IPS DF 4.7 (cell line): Measurements from ENCODE around the gene STAB2.

Experiments used
- DNase-seq: peaks from one replicate; pipeline ENCODE4 v3.0.0-alpha.2; 2013; ENCODE audit warnings: low spot score; ENCODE audit errors: extremely low read depth

Gene STAB2

GRCh38 chr12:103778781-103779180 lies 191.7 kb downstream of the STAB2 start:
- no peak for DNase-seq

- DNase-seq, result no peak
Observed at GRCh38 chr12:103779410-103780092, 192.5 kb downstream of the STAB2 start.

DNA sequence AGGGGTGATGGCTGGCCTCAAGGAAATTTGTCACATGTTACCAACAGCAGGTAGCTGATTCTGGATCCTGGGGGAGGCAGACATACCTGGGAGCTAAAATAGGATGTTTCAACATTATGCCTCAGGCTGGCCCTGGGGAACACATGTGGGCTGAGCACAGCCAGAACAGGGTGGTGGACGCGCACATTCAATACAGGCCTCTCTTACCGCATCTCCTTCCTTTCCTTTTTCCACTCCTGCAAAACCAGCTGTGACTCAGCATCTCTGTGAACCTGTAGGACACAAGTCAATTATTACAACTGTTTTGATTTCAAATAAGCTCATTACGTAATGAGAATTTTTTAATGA lies 193.0 kb downstream of the STAB2 start:
- no peak for DNase-seq

DNA sequence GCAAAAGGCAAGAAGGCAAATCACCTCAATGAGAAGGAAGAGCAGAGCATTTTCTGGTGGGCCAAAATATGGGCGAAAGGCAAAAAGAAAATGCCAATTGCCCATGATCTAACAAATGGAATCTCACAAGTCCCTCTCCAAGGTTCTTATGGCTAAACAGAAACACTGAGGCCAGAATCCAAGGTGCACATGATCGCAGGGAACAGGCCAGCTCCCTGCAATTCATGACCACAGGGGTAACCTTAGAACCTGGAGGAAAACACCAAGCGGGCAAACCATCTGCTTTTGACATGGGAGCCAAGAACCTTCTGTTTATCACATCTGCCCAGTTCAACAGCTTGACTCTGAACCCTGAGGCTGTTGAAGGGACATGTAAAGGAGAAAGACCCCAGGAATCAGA lies 193.9 kb downstream of the STAB2 start:
- no peak for DNase-seq

GRCh38 chr12:103782399-103782798 lies 195.3 kb downstream of the STAB2 start:
- DNase-seq, result no peak

GRCh38 chr12:103783744-103784664 lies 196.9 kb downstream of the STAB2 start:
- DNase-seq, result no peak

DNA sequence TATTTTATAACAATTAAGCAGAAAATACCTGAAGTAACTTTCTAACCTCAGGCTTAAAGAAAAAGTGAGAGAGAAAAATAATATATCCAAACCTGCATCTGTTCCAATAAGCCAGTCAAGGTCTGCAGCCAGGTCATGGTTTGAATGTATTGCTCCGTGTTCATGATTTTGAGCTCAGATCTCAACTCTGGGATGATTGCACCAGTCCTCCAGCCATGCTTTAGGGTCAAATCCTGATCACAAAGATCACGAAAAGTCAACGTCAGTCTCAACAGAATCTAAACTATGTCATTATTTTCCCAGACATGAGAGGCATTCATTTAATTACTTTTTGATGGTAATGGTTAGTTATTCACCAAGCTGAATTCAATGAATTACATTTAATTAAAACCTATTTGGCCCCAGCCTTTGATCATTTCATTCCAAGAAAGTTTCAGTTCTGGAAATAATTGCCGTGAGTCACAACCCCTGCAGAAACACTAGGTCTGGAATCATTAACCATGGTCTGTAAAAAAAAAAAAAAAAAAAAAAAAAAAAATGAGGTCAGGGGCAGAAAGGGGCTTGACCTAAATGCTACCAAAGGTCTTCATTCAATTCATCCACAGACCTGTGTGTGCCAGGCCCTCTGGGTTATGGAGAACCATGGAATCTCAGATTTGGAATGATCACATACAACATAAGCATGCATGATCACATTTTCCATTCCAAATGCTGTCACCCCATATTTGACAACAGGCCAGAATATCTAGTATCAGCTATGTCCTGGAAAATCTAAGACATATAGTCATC lies 198.4 kb downstream of the STAB2 start:
- no peak for DNase-seq

GRCh38 chr12:103786201-103786600 lies 199.1 kb downstream of the STAB2 start:
- no peak for DNase-seq

- DNase-seq, result no peak
Observed at GRCh38 chr12:103791350-103791920, 204.4 kb downstream of the STAB2 start.

DNA sequence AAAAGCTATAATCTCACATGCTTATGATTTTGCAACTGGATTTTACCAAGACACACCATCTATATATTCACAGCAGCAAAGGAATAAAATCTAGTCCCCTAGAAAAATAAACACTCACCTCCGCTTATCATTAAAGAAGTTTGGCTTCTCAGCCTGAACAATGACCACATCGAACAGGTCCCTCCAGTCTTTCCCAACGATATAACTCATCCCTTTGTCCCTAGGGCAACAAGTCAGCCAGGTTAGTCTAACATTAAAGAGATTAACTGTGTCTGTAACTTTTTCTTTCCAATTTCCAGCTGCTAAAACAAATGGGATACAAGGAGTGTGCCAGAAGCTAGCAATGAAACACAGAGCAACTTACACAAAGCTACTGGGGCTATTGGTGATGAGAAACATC lies 206.0 kb downstream of the STAB2 start:
- DNase-seq, result no peak

- DNase-seq, result no peak
Observed at GRCh38 chr12:103793512-103794045, 206.5 kb downstream of the STAB2 start.

- DNase-seq, result no peak
Observed at GRCh38 chr12:103794309-103795213, 207.5 kb downstream of the STAB2 start.

DNA sequence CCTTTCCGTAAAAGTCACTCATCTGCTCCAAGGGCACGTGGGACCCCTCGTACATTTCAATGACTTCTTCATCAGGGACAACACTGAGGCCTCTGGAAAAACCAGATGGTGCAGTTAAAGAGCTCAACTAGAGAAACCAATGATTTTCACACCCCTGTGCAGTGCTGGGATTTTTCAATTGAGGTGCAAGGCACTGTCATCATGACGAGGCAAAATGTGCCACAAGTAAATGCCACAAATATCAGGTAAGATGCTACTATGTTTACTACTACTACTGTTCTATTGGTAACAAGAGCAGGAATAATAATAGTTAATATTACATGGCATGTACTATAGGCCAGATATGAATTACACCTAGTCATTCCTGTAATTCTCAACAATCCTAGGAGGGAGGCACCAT lies 211.5 kb downstream of the STAB2 start:
- no peak for DNase-seq

DNA sequence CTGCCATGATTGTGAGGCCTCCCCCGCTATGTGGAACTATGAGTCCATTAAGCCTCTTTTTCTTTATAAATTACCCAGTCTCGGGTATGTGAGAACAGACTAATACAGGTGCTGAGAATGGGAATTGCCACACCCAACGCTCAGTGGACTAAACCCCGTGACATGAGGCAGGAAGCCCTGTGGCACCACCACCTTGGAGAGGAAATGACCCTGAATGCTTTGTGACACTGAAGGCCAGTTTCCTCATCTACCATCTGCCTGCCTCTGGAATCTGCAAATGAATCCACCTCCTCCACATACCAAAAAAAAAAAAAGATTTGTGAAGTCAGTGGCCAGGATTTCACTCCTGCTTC lies 212.4 kb downstream of the STAB2 start:
- DNase-seq, result no peak

DNA sequence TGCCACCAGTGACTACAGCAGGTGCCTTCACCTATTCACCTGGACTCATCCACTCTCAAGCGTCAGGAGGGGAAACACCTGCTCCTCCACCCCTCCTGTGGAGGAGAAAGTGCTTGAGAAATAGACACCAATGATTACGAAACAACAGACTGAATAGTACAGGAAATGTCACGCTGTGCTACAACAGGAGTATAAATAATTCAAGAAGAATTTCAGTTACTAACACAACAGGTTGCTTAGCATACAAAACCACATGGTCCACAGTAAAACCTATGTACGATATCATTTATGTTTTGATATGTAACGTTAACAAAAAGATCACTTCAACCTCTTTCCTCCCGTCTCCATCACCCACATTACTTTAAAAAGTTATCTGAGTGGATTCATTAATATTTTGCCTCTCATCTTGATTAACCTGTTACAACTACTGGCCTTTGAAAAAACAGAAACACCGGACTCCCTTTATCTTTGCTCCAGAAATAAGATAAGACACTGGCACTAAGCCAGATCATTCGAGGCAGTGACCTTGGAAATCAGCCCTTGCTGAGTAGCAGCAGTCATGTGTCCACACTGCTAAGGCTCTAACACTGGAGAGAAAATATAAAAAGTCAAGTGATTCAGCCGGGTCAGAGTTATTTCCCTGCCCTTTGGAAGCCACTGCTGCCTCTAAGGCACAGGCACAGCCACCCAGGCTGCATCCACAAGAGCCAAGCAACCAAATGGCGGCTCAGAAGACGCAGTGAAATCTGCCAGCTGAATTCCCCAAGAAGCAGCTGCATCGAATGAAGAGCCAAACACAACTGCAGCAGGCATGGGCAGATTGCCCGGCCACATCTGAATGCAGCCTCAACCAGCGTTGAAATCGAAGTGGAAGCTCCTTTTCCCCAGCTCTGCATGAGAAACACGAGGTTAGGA lies 213.0 kb downstream of the STAB2 start:
- DNase-seq, result no peak

DNA sequence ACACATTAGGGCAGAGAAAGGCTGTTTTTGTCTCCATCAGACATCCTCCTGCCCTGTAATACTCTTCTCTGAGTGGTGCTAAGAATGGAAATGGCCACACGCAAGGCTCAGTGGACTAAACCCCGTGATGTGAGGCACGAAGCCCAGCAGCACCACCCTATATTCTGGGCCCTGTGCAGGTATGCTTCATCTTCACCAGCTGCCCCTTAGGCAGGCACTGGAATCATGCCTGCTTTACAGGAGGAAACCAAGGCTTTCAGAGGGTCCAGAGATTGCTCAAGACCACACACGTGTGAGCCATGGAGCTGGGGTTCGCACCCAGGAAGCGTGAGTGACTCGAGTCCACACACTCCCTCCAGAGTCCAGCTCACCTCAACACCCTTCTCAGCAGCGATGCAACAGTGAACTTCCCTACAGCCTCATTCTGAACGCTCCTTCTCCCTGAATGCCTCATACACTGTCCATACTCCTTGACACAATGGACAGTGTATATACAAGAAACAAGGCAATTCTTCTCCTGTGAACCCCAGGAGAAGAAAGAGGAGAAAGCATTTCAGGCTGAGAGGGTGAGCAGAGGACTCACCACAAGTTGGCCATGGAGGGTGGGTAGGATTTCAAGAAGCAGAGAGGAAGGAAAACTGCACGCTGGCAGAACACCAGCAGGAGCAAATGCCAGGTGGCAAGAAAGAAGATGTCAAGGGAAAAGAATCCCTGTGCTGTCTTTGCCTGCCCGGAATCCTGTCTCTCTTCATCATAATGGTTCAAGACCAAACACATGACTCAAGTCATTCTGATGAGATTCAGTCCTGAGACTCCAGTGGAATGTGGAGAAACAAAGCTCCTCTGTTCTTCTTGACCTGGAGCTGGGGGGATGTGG lies 214.9 kb downstream of the STAB2 start:
- DNase-seq, result no peak

DNA sequence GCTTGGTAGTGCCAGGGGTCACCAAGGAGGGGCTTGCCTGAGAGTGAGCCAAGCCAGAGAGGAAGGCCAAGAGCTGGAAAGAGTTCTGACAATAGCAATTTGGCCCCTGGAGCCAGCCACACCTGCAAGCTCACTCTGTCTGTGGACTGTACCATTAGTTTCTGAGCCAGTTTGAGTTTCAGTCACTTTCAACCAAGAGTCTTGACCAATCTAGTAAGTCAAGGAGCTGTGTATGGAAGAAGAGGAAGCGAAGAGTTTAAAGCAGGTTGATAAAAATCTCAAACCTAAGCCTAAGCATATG lies 215.5 kb downstream of the STAB2 start:
- DNase-seq, result no peak

DNA sequence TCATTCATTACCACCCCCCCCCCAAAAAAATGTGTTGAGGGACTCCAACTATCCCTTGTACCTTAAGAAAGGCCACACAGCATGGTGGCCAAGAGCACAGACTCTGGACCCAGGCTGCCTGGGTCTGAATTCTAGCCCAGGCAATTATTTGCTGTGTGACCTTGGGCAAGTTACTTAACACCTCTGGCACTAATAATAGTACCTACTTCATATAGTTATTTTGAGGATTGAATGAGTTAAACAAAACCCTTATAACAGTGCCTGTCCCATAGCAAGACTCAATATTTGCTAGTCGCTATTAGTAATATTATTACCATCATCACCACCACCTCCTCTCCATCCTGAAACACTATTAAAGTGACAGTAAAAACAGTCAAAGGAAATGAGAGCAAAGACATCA lies 216.8 kb downstream of the STAB2 start:
- DNase-seq, result no peak
